Kidney epithelial cell (primary cell): Measurements from ENCODE around the gene ATP8A1. TPM values are rescaled to one million over a fixed set of nuclear protein-coding genes. Genes with fewer than 3 reads are reported as not detected.
"Not testable (repeated sequence)": the region's sequence is repeated elsewhere in the genome, so short reads cannot be mapped to it uniquely, and the experiment has no call there.

Source experiments
- DNase-seq: peaks from one replicate; pipeline ENCODE4 v3.0.0-alpha.2; 2010; ENCODE audit warnings: low read depth
- H3K27me3 ChIP-seq: 2 replicates; pipeline ENCODE4 v1.6.0; 2011; ENCODE audit warnings: low read length; ENCODE audit not compliant: control insufficient read depth, insufficient read depth
- H3K36me3 ChIP-seq: 2 replicates; pipeline ENCODE4 v1.5.1; 2011; ENCODE audit warnings: low read length; ENCODE audit not compliant: control insufficient read depth, insufficient read depth
- H3K4me3 ChIP-seq: 2 replicates; pipeline ENCODE4 v1.5.1; 2011; ENCODE audit warnings: low read depth, mild to moderate bottlenecking, control low read depth, low read length
- CTCF ChIP-seq: IDR thresholded peaks from 2 replicates; pipeline ENCODE4 v1.5.1; 2011; ENCODE audit warnings: mild to moderate bottlenecking, moderate library complexity, low read length, control low read depth, inconsistent platforms; ENCODE audit not compliant: insufficient read depth, poor library complexity, severe bottlenecking
- total RNA-seq: library from RNA; depleted of rRNA; stranded (reverse); fragments of >200 nt; gene quantifications from 2 replicates; pipeline ENCODE4 v1.2.3, GENCODE V29; 2015

Gene ATP8A1
- 2.5 and 3.3 TPM in 2 replicates for total RNA-seq

GRCh38 chr4:42656944-42657792 is at the start of gene ATP8A1:
Gene ATP8A1 (minus strand): TSS chr4:42657105. CDS start chr4:42656873, 232 bp downstream.
- H3K36me3 ChIP-seq: no peaks in the 10 kb centered on the region
- no peak for TF ChIP-seq CTCF

GRCh38 chr4:42706086-42706485 is 49.2 kb upstream of the ATP8A1 start:
- DNase-seq: no peak
- Histone ChIP-seq H3K36me3 (no peaks in the 10 kb centered on the region), H3K4me3 (no peak overlapping the region), H3K27me3 (no peaks in the 10 kb centered on the region)
- no peak for TF ChIP-seq CTCF

More at GRCh38 chr4:42656944-42657792, at the start of gene ATP8A1:
- peak; percentile 34 for DNase-seq
- Histone ChIP-seq H3K4me3 (peak within 1 kb of the TSS; percentile 81), H3K27me3 (no peaks in the 10 kb centered on the region)

GRCh38 chr4:42703813-42704212 is 46.9 kb upstream of the ATP8A1 start:
- no peak overlapping the region for H3K4me3 ChIP-seq
- DNase-seq: no peak
- TF ChIP-seq CTCF: no peak
- no peaks in the 10 kb centered on the region for H3K36me3 ChIP-seq
- no peaks in the 10 kb centered on the region for H3K27me3 ChIP-seq

- Histone ChIP-seq H3K36me3 (no peaks in the 10 kb centered on the region), H3K4me3 (no peak overlapping the region), H3K27me3 (no peaks in the 10 kb centered on the region)
- DNase-seq: no peak
- no peak for TF ChIP-seq CTCF
Measured at GRCh38 chr4:42702895-42703294, 46.0 kb upstream of the ATP8A1 start.

- DNase-seq, H3K27me3 ChIP-seq, H3K36me3 ChIP-seq, H3K4me3 ChIP-seq: not testable (repeated sequence)
Measured at GRCh38 chr4:42701780-42702179, 44.9 kb upstream of the ATP8A1 start.

GRCh38 chr4:42690537-42690936 is 33.6 kb upstream of the ATP8A1 start:
- Histone ChIP-seq H3K27me3 (no peaks in the 10 kb centered on the region), H3K36me3 (no peaks in the 10 kb centered on the region), H3K4me3 (no peak overlapping the region)
- TF ChIP-seq CTCF: no peak
- DNase-seq: no peak
